Measurements from ENCODE around the gene METTL23. TPM values are rescaled to one million over a fixed set of nuclear protein-coding genes. Genes with fewer than 3 reads are reported as not detected.

Gene METTL23
- total and polyA plus RNA-seq, 8 donors = 14.4 to 34.1 (median 21.8) TPM

- intact Hi-C loops (cut with DNase I) = no loop called here
Observed at GRCh38 chr17:76757256-76757655, 30.6 kb downstream of the METTL23 start.

DNA sequence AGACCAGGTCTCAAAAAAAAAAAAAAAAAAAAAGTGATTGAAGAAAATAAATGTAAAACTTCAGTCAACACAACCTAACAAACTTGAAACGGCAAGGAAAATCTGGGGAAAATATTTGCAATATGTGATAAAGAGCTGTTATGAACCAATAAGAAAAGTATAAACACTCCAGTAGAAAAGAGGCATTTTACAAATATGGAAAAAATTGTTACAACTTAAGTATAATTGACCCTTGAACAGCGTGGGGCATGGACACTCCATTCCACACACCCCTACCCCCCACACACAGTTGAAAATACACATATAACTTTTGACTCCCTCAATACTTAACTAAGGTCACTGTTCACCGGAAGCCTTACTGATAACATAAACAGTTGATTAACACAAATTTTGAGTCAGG lies 31.9 kb downstream of the METTL23 start:
- H3K4me3 ChIP-seq = no peak overlapping the region
- no peak overlapping the region for H3K27ac ChIP-seq
- H3K27me3 ChIP-seq = no peaks in the 10 kb centered on the region
- WGBS, 2 donors = 94 to 95% methylated on average over 3 of the region's 3 CpGs
- H3K9me3 ChIP-seq = no peaks in the 10 kb centered on the region
- no peak for TF ChIP-seq CTCF (IDR thresholded peaks at IDR 0.05)
- peaks cover 0 to 7% (median 0%) of the 10 kb centered on the region in 3 donors for H3K36me3 ChIP-seq
- FAIRE-seq = no peak
- intact Hi-C loops (cut with DNase I) = no loop called here
- H3K4me1 ChIP-seq = no peaks in the 10 kb centered on the region
- no peak for ATAC-seq
- no peak for DNase-seq

More at GRCh38 chr17:76757256-76757655, 30.6 kb downstream of the METTL23 start:
- no peak for ATAC-seq
- no peak for FAIRE-seq
- Histone ChIP-seq H3K36me3 (peaks cover 0 to 7% (median 0%) of the 10 kb centered on the region in 3 donors), H3K4me1 (no peaks in the 10 kb centered on the region), H3K27ac (no peak overlapping the region), H3K27me3 (no peaks in the 10 kb centered on the region), H3K4me3 (no peak overlapping the region), H3K9me3 (no peaks in the 10 kb centered on the region)
- no peak for DNase-seq
- TF ChIP-seq CTCF (IDR thresholded peaks at IDR 0.05) = no peak
- WGBS, 2 donors = 95 to 98% methylated on average over 5 of the region's 5 CpGs

DNA sequence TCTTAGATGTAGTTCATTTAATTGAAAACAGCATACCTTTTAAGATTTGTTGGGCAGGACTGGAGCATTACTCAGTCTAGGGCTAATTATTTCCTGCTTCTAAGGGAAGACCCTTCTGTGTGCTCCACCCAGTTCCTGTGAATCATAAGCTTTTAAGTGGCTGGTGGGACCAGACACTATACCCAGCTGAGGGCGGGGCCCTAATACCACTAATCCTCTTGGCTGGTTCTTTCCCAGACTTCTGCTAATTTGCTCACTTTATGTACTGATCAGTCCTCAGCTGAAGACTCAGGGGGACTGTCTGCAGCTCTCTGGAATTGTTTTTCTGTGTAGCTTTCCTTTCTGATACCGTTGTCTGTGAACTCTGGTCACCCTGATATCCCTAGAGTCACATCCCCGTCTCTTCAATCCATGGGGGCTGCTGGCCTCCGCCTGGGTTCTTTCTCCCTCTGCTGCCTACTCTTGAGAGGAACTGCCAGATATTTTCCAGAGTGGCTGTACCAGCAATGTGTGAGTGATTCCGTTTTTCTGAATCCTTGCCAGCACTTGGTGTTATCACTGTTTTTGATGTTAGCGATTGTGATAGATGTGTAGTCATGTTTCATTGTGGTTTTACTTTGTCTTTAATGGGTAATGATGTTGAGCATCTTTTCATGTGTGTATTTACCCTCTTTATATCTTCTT lies 46.3 kb downstream of the METTL23 start:
- Histone ChIP-seq H3K9me3 (no peaks in the 10 kb centered on the region), H3K27ac (no peak overlapping the region), H3K36me3 (peaks cover 0 to 37% (median 0%) of the 10 kb centered on the region in 3 donors), H3K4me3 (no peak overlapping the region), H3K4me1 (no peaks in the 10 kb centered on the region), H3K27me3 (no peaks in the 10 kb centered on the region)
- ATAC-seq = peak in 1 of 4 donors; percentile 37
- no peak for TF ChIP-seq CTCF (IDR thresholded peaks at IDR 0.05)
- no peak for DNase-seq
- intact Hi-C loops (cut with DNase I) = no loop called here
- no peak for FAIRE-seq
- WGBS, 2 donors = 79 to 82% methylated on average over 6 of the region's 6 CpGs

DNA sequence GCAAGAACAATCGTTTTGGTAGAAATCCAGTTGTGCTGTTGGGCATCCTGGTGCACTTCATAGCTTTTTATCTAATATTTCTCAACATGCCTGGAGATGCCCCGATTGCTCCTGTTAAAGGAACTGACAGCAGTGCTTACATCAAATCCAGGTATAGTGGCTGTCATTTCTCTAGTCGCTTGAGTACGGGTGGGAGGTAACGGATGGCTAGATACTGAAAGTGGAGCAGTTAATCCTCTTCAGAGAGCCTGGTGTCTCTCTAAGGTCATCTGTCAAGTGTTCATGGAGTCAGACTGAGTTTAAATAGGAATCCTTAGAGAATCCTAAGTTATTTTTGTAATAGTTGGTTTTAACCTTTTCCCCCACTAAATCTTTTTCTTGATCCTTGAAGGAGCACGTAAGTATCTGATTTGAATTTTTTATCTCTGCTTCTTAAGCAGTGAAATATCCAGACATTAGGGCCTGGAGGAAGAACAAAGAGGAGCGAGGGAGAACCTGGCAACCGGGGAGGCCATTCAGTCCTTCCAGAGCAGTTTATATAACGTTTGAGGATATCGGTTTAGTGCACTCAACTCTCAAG lies 48.5 kb downstream of the METTL23 start:
- Histone ChIP-seq H3K27me3 (no peaks in the 10 kb centered on the region), H3K4me1 (no peaks in the 10 kb centered on the region), H3K36me3 (peaks cover 0 to 39% (median 0%) of the 10 kb centered on the region in 3 donors), H3K4me3 (no peak overlapping the region), H3K27ac (no peak overlapping the region), H3K9me3 (no peaks in the 10 kb centered on the region)
- FAIRE-seq (no peak), ATAC-seq (no peak), DNase-seq (no peak)
- 88 to 90% methylated on average over 10 of the region's 10 CpGs for WGBS, 2 donors
- TF ChIP-seq CTCF (IDR thresholded peaks at IDR 0.05) = no peak
- intact Hi-C loops (cut with DNase I) = no loop called here

Data from pancreas (tissue), 10 donors.